ENCODE measurements around the gene MEF2D.

The MEF2D gene

DNA sequence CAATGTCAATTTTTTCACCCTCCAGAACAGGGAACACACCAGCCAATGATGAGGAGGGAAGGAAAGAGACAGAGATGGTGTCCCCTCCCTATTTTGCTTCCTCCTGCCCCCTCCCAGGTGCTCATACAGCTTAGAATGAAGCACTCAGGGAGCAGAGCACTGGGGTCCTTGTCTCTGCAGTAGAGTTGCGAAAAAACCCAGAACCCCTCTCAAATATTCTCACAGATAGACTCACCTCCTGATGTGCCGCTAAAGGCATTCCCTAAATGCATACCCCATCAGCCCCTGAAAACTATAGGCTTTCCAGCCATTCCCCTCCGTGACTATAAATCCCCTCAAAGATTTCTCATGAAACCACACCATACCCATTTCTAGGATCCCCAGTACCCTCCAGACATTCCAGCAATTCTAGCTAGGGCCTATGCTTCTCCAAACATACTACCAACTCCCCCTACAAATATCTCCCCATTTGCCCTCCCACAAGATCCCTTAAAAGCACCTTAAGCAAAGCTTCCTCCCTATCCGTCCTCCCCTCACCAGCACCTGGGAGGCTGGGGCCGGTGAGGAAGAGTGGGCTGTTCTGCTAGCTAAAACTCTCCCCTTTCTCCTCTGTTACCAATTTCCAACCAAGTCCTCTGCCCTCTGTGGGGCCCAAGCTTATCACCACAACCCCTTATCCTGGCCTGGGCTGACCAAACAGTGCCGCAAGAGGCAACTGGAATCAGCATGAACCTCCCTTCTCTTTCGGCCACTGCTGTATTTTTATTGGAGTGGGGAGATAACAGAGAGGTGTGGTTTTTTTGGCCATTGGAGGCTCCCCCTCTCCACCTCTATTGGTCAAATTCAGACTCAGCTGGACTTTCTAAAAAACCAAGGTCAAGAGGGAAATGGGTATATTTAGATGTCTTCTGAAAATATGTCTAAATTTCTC lies 76.9 kb downstream of the MEF2D start:
- no peak for DNase-seq

DNA sequence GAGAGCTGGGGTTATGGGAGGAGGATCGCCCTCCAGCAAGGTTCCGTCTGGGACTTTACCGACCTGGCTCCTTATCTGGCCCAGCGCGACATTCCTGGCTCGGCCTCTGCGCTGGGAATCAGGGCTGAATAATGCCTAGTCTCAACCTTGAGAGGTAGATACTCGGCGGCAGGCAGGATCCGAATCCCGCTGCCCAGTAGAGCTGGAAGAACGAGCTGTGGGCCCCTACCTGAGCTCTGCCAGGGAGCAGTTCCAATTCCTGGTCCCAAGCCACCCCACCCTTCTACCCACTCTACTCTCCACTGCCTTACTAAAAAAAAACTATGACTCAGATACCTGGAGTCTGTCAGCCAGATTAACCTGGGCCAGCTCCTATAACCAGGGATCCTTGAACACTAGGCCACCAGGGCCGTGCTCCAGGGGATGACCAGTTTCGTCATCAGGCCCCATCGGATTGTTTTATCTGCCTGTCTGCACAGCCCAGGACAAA lies 77.9 kb downstream of the MEF2D start:
- DNase-seq: no peak

DNA sequence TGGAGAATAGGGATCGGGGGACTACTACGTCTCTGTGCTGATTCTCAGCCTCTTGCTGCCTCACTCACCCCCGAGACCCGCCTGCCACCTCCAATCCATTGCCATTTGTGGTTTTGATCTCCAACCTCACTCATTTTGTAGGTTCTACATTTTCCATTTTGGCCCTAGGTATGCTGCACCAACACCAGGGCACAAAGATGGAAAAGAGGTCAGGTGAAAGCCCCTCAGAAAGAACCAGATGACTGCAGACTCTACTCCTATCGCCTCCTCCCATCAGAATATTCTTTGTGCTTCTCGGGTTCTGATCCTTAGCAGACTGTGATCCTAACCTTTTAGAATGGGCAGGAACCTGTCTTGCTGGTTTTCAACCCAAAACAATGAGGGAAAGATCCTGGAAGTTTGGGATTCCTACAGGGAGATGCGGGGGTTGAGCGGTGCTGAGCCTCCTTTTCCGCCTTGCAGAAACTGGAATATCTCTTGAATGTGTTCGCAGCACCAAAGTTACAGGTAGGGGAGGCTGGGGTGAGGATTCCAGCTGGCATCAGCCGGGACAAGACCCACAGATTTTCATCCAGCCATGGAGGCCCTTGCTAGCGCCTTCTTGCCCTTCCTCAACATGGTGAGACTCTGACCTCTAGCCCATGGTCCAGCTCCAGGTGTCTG lies 78.5 kb downstream of the MEF2D start:
- DNase-seq: no peak

DNA sequence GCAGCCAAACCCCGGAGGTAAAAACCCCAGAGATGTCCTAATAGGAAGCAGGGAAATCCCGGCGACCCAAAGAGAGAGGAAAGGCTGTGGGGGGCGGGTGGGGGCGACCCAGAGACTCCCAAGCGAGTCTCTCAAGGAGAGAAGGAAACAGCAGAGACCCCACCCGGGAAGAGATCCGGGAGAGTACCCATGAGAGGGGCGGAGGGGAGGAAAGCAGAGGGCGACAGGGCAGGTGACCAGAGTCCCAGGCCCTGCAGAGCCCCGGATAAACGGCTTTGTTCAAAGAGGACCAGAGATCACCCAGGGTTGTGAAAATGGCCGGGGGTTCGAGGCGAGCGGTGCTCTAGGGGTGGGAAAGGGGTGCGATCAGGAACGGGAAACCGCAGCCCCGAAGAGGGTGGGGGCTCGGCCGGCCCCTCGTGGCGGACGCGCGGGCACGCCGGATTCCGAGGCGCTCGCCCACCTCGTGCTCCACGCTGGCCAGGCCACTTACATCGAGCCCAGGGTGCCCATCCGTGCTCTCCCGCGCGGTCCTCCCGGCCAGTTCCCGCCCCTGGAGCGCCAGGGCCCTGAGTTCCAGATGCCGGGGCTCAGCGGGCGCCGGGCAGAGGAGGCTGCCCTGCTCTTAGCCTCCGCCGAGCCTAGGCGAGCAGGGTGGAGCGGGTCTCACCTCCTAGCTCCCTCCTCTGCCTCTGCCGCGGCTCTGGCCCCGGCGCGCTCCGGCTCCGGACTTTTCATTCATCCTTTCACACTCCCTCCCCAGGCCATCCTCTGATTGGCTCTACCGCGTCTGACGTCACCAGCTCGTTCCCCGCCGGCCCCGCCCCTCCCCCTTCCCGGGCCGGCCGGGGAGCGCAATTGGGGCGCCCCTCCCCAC lies 79.3 kb downstream of the MEF2D start:
- DNase-seq: peak in 1 of 2 experiments; percentile 51

DNA sequence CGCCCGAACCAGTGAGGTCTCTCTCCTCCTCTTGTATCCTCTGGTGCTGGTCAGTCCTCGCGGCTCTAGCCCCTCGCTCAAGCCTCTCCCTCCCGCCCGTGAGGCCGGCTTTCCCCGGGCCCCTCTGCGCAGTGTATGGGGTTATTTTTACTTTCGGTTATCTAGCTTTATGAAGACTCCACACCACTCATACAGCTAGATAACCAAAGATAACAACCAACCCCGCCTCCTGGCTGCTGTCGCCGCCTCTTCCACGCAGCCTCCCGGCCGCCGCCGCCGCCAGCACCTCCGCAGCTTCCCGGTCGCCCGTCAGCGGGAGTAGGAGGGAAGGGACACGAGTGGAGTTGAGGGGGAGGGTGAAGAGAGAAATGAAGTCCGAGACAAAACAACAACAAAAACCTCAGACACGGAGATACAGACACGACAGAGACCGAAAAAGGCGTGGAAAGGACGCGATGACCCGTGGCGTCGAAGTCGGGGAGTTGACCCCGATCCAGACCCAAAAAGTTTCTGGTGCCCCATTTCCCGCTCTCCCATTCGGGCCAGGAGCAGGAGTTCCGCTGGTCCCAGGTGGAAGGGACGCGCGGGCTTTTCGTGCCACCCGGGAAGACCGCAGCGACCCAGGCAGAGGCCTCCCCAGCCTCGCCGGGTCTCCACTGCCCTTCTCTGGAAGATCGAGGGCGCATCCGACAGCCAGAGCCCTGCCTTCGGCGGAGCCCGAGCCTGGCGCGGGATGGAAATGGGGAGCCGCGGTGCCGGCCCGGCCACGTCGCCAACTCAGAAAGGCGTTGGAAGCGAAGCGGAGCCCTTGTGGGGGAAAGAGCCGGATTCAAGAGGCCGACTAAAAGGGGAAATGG lies 80.1 kb downstream of the MEF2D start:
- no peak for DNase-seq

DNA sequence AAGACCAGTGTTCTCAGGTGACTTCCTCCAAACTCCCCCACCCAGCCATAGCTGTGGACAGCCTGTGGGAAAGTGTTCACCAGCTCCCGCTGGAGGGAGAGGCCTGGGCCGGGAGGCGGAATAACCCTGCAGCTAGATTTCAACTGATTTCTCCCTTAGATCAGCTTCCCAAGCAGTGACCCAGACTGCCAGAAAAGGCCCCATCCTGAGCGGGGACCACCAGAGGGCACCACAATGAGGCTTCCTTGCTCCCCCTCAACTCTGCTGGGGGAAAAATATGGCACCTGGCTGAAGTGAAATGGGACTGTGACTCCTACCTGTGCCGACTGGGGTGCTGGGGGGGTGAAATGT lies 80.7 kb downstream of the MEF2D start:
- no peak for DNase-seq

DNA sequence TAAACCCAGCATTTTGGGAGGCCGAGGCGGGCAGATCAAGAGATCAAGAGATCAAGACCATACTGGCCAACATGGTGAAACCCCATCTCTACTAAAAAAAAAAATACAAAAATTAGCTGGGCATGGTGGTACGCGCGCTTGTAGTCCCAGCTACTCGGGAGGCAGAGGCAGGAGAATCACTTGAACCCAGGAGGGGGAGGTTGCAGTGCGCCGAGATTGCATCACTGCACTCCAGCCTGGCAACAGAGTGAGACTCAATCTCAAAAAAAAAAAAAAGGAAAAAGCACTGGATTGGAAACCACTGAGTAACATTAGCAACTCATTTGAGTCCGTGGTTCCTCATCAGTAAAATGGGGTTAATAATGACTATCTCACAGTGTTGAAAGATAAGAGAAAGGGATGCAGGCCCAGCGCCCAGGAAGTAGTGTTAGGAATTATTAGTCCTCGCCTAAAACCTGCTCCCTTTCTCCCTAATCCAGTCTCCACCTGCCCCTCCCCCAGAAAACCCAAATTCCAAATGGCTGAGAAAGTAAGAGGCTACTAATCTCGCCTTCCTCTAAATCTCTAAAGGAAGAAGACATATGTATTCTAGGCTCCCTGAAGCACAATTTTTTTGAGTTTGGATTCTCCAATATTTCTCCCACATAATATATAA lies 82.0 kb downstream of the MEF2D start:
- no peak for DNase-seq

DNA sequence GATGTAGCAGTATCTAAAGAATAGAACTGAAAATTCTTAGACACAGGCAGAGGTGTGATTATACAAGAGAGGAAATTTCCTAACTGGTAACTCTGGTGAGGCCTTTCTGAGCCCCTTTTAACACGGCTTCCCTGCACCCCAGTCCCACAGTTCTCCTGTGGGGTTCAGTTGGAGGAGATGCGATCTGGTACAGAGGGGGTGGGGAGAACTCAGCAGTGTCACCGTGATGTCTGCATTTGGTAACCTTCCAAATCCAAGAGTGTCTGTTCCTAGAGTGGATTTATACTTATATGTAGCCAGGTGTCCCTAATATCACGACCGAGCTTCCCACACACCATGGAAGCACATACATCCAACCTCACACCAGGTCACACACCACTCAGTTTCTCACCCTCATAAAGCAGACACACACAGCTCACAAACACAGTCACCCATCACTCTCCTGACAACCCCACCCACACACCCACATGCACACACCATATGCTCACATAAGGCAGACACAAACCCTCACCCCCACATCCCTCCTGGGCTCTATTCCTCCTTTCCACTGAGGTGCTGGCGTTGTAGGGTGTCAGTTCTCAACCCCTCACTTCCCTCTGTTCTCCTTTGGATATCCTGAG lies 83.1 kb downstream of the MEF2D start:
- DNase-seq: no peak

DNA sequence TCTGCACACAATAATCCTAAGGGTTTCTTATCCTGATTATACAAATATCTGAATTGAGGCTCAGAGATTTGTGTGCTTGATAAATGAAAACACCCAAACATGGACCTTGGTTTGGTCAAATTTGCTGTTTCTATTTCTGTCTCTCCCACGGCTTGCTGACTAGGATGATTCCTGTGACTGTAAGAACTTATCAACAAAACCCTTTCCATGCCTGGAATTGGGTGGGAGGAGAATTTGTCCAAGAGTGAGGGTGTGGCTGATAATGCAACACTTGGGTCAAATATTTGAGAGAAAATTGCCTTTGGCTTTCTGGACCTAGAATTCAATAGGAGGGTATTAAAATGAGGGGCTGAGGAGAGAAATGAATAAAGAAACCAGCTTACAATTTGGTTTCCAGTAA lies 83.6 kb downstream of the MEF2D start:
- DNase-seq: no peak

DNA sequence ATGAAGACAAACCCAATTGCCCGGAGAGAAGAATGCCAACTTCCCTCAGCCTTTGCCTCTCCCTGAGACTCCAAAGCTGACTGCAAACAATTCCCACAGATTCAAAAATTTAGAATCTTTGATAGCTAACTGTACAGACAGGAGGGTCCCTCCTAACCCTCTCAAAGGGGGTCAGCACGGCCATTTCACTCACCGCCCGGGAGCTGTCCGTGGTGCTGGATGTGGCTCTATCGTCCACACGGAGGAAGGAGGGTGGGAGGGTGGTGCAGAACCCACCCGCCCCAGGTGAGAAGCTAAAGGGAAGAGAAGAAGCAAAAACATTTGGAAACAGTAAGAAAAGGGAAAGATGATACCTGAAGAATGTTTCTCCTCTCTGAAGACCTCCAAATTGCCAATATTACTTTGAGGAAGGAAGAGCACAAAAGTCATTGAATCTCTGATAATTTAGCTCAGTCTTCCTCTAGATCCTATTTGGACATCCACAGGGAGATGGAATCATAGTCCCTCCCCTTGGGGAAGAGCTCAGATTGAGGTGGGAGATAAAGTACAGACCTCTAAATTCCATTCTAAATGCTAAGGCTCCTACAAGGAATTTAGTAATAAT lies 86.0 kb downstream of the MEF2D start:
- DNase-seq: no peak

Data from SW 1271 (cell line).